Psoas muscle (tissue), 8 donors: Measurements from ENCODE around the gene ABCA9. TPM values are rescaled to one million over a fixed set of nuclear protein-coding genes. Genes with fewer than 3 reads are reported as not detected.

Source experiments
- ATAC-seq, 4 donors: fragments of 200-7000 bp; cut with Tn5 transposase; one replicate each; pipeline ENCODE4 v1.9.1; 2020; ENCODE audit warnings: moderate library complexity in 3 of 4, mild to moderate bottlenecking in 2 of 4
- DNase-seq, 2 donors: peaks; one replicate each; pipeline ENCODE4 v3.0.0-alpha.2; 2020
- H3K27ac ChIP-seq: fragments of 200-600 bp; one replicate; pipeline ENCODE4 v1.8.0; 2022
- H3K27me3 ChIP-seq, 3 donors: fragments of 200-600 bp in 1 of 3; one replicate each; pipeline versions ENCODE4 v1.6.1 to v1.8.0; 2013 to 2022; ENCODE audit warnings: low read length in 2 of 3, mild to moderate bottlenecking in 2 of 3, moderate library complexity in 1 of 3; ENCODE audit not compliant: insufficient read depth in 3 of 3
- H3K36me3 ChIP-seq, 2 donors: fragments of 200-600 bp in 1 of 2; one replicate each; pipeline versions ENCODE4 v1.6.1 to v1.8.0; 2013 to 2022; ENCODE audit warnings: low read depth in 1 of 2, mild to moderate bottlenecking in 1 of 2, moderate library complexity in 1 of 2; ENCODE audit not compliant: insufficient read depth in 1 of 2
- H3K4me1 ChIP-seq: fragments of 200-600 bp; one replicate; pipeline ENCODE4 v1.8.0; 2022
- H3K4me3 ChIP-seq: fragments of 200-600 bp; one replicate; pipeline ENCODE4 v1.8.0; 2022; ENCODE audit warnings: mild to moderate bottlenecking
- H3K9me3 ChIP-seq: fragments of 200-600 bp; one replicate; pipeline ENCODE4 v1.8.0; 2022
- CTCF ChIP-seq: fragments of 200-600 bp; IDR thresholded peaks from one replicate; pipeline ENCODE4 v1.8.0; 2022; ENCODE audit warnings: antibody characterized with exemption
- WGBS, 3 donors: extraction: QIAGEN DNeasy Blood & Tissue Kit; methylation state at CpG; one replicate each; pipeline versions ENCODE4 v1.1.6 to v1.1.7; 2013; 5-methylcytosine and 5-hydroxymethylcytosine counted together
- intact Hi-C, 2 donors: fragments of 100-400 bp; cut with DNase I; formaldehyde crosslinking; loops; one replicate each; pipeline versions ENCODE4 v1.11.0 to v1.14.2; 2022
- long read RNA-seq, 2 donors: library from polyadenylated mRNA; unstranded; transcript quantifications; one replicate each; pipeline ENCODE4 v2.0.0, GENCODE V29; 2021
- polyA plus RNA-seq, 3 donors: library from polyadenylated mRNA; stranded (reverse); fragments of 200-250 nt; gene quantifications; one replicate each; pipeline ENCODE4 v1.2.3, GENCODE V29; 2013
- total RNA-seq, 4 donors: library from RNA; stranded (reverse); fragmentation: NEBNext Ultra II Directional in 2 of 4; extraction: Animal tissue kit (Norgen Biotek cat#: 25700) in 2 of 4; gene quantifications; one replicate each; pipeline versions ENCODE4 v1.2.1 to v1.2.4, GENCODE V29; 2021 to 2023
- donor health status: healthy with polysubstance abuse.
- donor health status: DM: no; HTN: no; CAD: no; lungs with moderate emphysema.
- donor health status: Bipolar disorder and iron deficiency.
- donor health status: healthy.
- donor health status: DM: yes; HTN: yes; CAD: no.
- donor health status: DM: no; HTN: no; CAD: no.
- donor health status: DM: no; HTN: no; CAD: no.
- donor health status: DM: yes; HTN: yes; CAD: no.

Gene ABCA9
- total RNA-seq (10 to 100 TPM in 2 of 4 donors, 1 to 10 TPM in 2; 4.2 to 13.8 (median 9.4) TPM), polyA plus RNA-seq (1 to 10 TPM; 1.6 to 3.4 (median 3.2) TPM)
- long read RNA-seq, donor 1 = 0 reads
- long read RNA-seq, donor 2, partial matches to known transcripts = 1 of 2 reads
- long read RNA-seq, donor 2, other reads (novel, unspliced or antisense) = 1 of 2 reads

GRCh38 chr17:69060822-69061221 lies at the start of gene ABCA9:
Gene ABCA9, minus strand, starts transcription at chr17:69060927. Its CDS starts 9,801 bp downstream, at chr17:69051126.
- TF ChIP-seq CTCF = no peak
- Histone ChIP-seq H3K27ac (peak within 1 kb of the TSS; percentile 44), H3K4me1 (no peaks in the 10 kb centered on the region), H3K27me3 (no peaks in the 10 kb centered on the region), H3K36me3 (no peaks in the 10 kb centered on the region), H3K4me3 (peak within 1 kb of the TSS; percentile 39), H3K9me3 (no peaks in the 10 kb centered on the region)
- intact Hi-C loops = no loop called here
- peak; percentile 44 to 72 (median 54) for ATAC-seq
- DNase-seq = no peak
- WGBS, 3 donors = 15 to 32% (median 21%) methylated on average over 2 of the region's 2 CpGs

GRCh38 chr17:69105907-69106730 lies 45.4 kb upstream of the ABCA9 start:
- Histone ChIP-seq H3K27me3 (no peaks in the 10 kb centered on the region), H3K27ac (peak overlapping the region; percentile 6), H3K36me3 (peaks cover 0 to 59% of the 10 kb centered on the region in 2 donors), H3K4me1 (no peaks in the 10 kb centered on the region), H3K9me3 (no peaks in the 10 kb centered on the region), H3K4me3 (no peak overlapping the region)
- TF ChIP-seq CTCF = peak; percentile 11
- peak in 1 of 2 donors; percentile 45 for DNase-seq
- intact Hi-C loops = no loop called here
- peak; percentile 76 to 93 (median 86) for ATAC-seq
- 33 to 41% (median 34%) methylated on average over 10 of the region's 10 CpGs for WGBS, 3 donors

- ATAC-seq = no peak
- intact Hi-C loops = no loop called here
- 80 to 87% (median 81%) methylated on average over 9 of the region's 9 CpGs for WGBS, 3 donors
- DNase-seq = no peak
- Histone ChIP-seq H3K27me3 (no peaks in the 10 kb centered on the region), H3K36me3 (peaks cover 0 to 55% of the 10 kb centered on the region in 2 donors), H3K4me1 (no peaks in the 10 kb centered on the region), H3K4me3 (no peak overlapping the region), H3K9me3 (no peaks in the 10 kb centered on the region), H3K27ac (no peak overlapping the region)
- TF ChIP-seq CTCF = no peak
Measured at GRCh38 chr17:69103557-69104233, 43.0 kb upstream of the ABCA9 start.

- intact Hi-C loops = no loop called here
- 51 to 77% (median 54%) methylated on average over 4 of the region's 4 CpGs for WGBS, 3 donors
- H3K9me3 ChIP-seq = no peaks in the 10 kb centered on the region
- H3K27ac ChIP-seq = no peak overlapping the region
- H3K4me1 ChIP-seq = no peaks in the 10 kb centered on the region
- peak in 1 of 4 donors; percentile 66 for ATAC-seq
- TF ChIP-seq CTCF = no peak
- no peak for DNase-seq
- no peaks in the 10 kb centered on the region for H3K27me3 ChIP-seq
- H3K36me3 ChIP-seq = peaks cover 6 to 78% of the 10 kb centered on the region in 2 donors
- no peak overlapping the region for H3K4me3 ChIP-seq
Measured at GRCh38 chr17:69098625-69099024, 37.9 kb upstream of the ABCA9 start.
